ENCODE results near the gene LIPF. TPM values are rescaled to one million over a fixed set of nuclear protein-coding genes. Genes with fewer than 3 reads are reported as not detected.

Gene LIPF
- polyA plus RNA-seq, 1 of the 3 experiments (the other 2 are of a cell fraction) = 0.07 TPM

- no peaks in the 10 kb centered on the region for H3K36me3 ChIP-seq (replicated peaks in 1 of 2; ENCODE audit: control insufficient read depth in 1 of 2, insufficient read depth in 2 of 2, low read length in 1 of 2)
- no peaks in the 10 kb centered on the region for H3F3A ChIP-seq (replicated peaks; ENCODE audit: insufficient read depth)
- H3K4me3 ChIP-seq (ENCODE audit: low read depth in 2 of 2, low read length in 1 of 2) = no peak overlapping the region
- H3K4me1 ChIP-seq (ENCODE audit: control insufficient read depth in 1 of 2, insufficient read depth in 2 of 2, low read depth in 1 of 2, low read length in 1 of 2) = peaks cover 0 to 4% of the 10 kb centered on the region in 2 experiments; a peak in 2 of 4 replicates
- H3K4me2 ChIP-seq = no peak overlapping the region
- 88% methylated on average over 10 of the region's 18 CpGs for WGBS (ENCODE audit: low lambda C conversion rate)
- no peaks in the 10 kb centered on the region for H3K9me2 ChIP-seq
- H3K79me2 ChIP-seq (ENCODE audit: insufficient read depth) = no peaks in the 10 kb centered on the region
- H4K20me1 ChIP-seq (ENCODE audit: insufficient read depth) = no peaks in the 10 kb centered on the region
- ChIA-PET POLR2A (no interaction called here), CTCF (interaction anchor here (1.3 to 2.1 kb wide), 3 partner anchors 71 to 601 kb away, joined by 3 to 7 read pairs (median 4); no protein-coding TSS in a partner anchor)
- DNase-seq = no peak
- no peak overlapping the region for H3K27ac ChIP-seq (ENCODE audit: low read depth in 2 of 2, low read length in 1 of 2)
- peaks cover 9% of the 10 kb centered on the region; the same call in 1 of the 2 replicates for H3K9me3 ChIP-seq
- no peak overlapping the region for H2AFZ ChIP-seq (ENCODE audit: low read depth)
- H3K9ac ChIP-seq = no peak overlapping the region
- no peaks in the 10 kb centered on the region for H3K27me3 ChIP-seq (ENCODE audit: insufficient read depth)
- TF ChIP-seq RXRA (IDR thresholded peaks at IDR 0.05; ENCODE audit: borderline replicate concordance, low read depth) = no peak
- TF ChIP-seq TEAD4 (IDR thresholded peaks at IDR 0.05; ENCODE audit: borderline replicate concordance, insufficient read depth) = no peak
- no peak for TF ChIP-seq FOXJ3 (CRISPR knock-in tag; IDR thresholded peaks at IDR 0.05)
- no peak for TF ChIP-seq SMC3 (IDR thresholded peaks at IDR 0.05; ENCODE audit: low read depth, low read length)
- TF ChIP-seq USF1 (IDR thresholded peaks at IDR 0.05; ENCODE audit: borderline replicate concordance, low read depth) = no peak
- no peak for TF ChIP-seq POLR2AphosphoS5 (IDR thresholded peaks at IDR 0.05; ENCODE audit: low read depth, low read length)
- TF ChIP-seq GATA2 (CRISPR knock-in tag; IDR thresholded peaks at IDR 0.05) = no peak
- no peak for TF ChIP-seq ELF1 (IDR thresholded peaks at IDR 0.05)
- TF ChIP-seq, protein P1, sequence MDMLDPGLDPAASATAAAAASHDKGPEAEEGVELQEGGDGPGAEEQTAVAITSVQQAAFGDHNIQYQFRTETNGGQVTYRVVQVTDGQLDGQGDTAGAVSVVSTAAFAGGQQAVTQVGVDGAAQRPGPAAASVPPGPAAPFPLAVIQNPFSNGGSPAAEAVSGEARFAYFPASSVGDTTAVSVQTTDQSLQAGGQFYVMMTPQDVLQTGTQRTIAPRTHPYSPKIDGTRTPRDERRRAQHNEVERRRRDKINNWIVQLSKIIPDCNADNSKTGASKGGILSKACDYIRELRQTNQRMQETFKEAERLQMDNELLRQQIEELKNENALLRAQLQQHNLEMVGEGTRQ (IDR thresholded peaks at IDR 0.05; ENCODE audit: borderline replicate concordance, low read depth, low read length) = no peak
- no peak for TF ChIP-seq REST (IDR thresholded peaks at IDR 0.05; ENCODE audit: low read depth, low read length)
- no peak for TF ChIP-seq EP300 (IDR thresholded peaks at IDR 0.05; ENCODE audit: borderline replicate concordance in 1 of 2, low read depth in 1 of 2, low read length in 1 of 2)
- no peak for TF ChIP-seq RCOR1 (IDR thresholded peaks at IDR 0.05; ENCODE audit: low read length)
- TF ChIP-seq, protein P2, sequence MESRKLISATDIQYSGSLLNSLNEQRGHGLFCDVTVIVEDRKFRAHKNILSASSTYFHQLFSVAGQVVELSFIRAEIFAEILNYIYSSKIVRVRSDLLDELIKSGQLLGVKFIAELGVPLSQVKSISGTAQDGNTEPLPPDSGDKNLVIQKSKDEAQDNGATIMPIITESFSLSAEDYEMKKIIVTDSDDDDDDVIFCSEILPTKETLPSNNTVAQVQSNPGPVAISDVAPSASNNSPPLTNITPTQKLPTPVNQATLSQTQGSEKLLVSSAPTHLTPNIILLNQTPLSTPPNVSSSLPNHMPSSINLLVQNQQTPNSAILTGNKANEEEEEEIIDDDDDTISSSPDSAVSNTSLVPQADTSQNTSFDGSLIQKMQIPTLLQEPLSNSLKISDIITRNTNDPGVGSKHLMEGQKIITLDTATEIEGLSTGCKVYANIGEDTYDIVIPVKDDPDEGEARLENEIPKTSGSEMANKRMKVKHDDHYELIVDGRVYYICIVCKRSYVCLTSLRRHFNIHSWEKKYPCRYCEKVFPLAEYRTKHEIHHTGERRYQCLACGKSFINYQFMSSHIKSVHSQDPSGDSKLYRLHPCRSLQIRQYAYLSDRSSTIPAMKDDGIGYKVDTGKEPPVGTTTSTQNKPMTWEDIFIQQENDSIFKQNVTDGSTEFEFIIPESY (IDR thresholded peaks at IDR 0.05; ENCODE audit: borderline replicate concordance, low read depth) = no peak
- TF ChIP-seq TCF12 (IDR thresholded peaks at IDR 0.05) = no peak
- TF ChIP-seq SIN3A (IDR thresholded peaks at IDR 0.05; ENCODE audit: borderline replicate concordance, low read depth, low read length) = no peak
- no peak for TF ChIP-seq IRF3 (IDR thresholded peaks at IDR 0.05; ENCODE audit: low read depth, low read length)
- no peak for TF ChIP-seq GABPA (IDR thresholded peaks at IDR 0.05; ENCODE audit: low read depth)
Measured at GRCh38 chr10:88616250-88616977, 47.8 kb upstream of the LIPF start.

All from SK-N-SH (cell line).